AG04450 (cell line): Measurements from ENCODE around the gene HIVEP3. TPM values are rescaled to one million over a fixed set of nuclear protein-coding genes. Genes with fewer than 3 reads are reported as not detected.

Experiments
- CTCF ChIA-PET: fragments of 300-600, 350-600 bp; formaldehyde crosslinking; extraction: SDS; loops from one replicate; lab custom pipeline; 2022; ENCODE audit warnings: antibody characterized with exemption, inconsistent platforms; lab: Charles Lee
- POLR2A ChIA-PET: fragments of 350-600 bp; formaldehyde crosslinking; extraction: SDS; loops from one replicate; lab custom pipeline; 2021; ENCODE audit warnings: antibody characterized with exemption, inconsistent platforms; lab: Yijun Ruan, JAX
- DNase-seq: peaks from one replicate; pipeline ENCODE4 v3.0.0-alpha.2; 2011; ENCODE audit warnings: low read depth, low spot score
- H3K27ac ChIP-seq: one replicate; pipeline ENCODE4 v1.5.1; 2012; ENCODE audit warnings: low read depth, low read length, control low read depth
- H3K27me3 ChIP-seq: one replicate; pipeline ENCODE4 v1.6.0; 2012; ENCODE audit warnings: low read length; ENCODE audit not compliant: control insufficient read depth, insufficient read depth
- H3K4me3 ChIP-seq: 2 replicates; pipeline ENCODE4 v1.5.1; 2011; ENCODE audit warnings: mild to moderate bottlenecking, low read depth, low read length, control low read depth
- H3K9me3 ChIP-seq: 2 replicates; pipeline ENCODE4 v1.5.1; 2012; ENCODE audit warnings: low read length; ENCODE audit not compliant: control insufficient read depth, insufficient read depth
- polyA plus RNA-seq: library from polyadenylated mRNA; depleted of rRNA; stranded (reverse); fragments of >200 nt; gene quantifications from 2 replicates; pipeline ENCODE4 v1.2.3, GENCODE V29; 2011
- TF ChIP-seq, protein P1 (sequence below): IDR thresholded peaks from 2 replicates; pipeline ENCODE4 v1.5.1; 2011; ENCODE audit warnings: low read depth, low read length, control low read depth, inconsistent platforms

Gene HIVEP3
- polyA plus RNA-seq, 1 experiment, result 4.8 TPM

DNA sequence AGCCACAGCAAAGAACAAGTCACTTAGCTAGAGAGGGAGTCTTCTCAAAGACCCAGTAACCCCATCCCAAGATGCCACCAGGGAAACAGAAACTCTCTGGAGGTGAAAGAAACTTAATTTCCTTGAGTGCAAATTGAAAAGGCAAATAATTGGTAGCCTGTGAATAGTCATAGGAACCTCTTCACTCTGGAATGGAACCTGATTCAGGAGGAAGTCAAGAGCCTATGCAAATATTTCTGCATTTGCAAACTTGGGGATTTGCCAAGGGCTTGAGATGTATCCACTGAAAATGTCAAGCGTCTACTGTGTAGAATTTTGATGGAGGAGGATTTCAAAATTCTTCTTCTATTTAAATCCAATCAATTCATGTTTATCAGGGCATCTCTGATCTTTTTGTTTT lies 5.7 kb downstream of the HIVEP3 start:
- Histone ChIP-seq H3K9me3 (no peaks in the 10 kb centered on the region), H3K27me3 (no peaks in the 10 kb centered on the region), H3K27ac (no peak overlapping the region), H3K4me3 (no peak overlapping the region)
- CTCF ChIA-PET, result no interaction called here
- DNase-seq, result no peak
- POLR2A ChIA-PET, result no interaction called here
- TF ChIP-seq, protein P1, sequence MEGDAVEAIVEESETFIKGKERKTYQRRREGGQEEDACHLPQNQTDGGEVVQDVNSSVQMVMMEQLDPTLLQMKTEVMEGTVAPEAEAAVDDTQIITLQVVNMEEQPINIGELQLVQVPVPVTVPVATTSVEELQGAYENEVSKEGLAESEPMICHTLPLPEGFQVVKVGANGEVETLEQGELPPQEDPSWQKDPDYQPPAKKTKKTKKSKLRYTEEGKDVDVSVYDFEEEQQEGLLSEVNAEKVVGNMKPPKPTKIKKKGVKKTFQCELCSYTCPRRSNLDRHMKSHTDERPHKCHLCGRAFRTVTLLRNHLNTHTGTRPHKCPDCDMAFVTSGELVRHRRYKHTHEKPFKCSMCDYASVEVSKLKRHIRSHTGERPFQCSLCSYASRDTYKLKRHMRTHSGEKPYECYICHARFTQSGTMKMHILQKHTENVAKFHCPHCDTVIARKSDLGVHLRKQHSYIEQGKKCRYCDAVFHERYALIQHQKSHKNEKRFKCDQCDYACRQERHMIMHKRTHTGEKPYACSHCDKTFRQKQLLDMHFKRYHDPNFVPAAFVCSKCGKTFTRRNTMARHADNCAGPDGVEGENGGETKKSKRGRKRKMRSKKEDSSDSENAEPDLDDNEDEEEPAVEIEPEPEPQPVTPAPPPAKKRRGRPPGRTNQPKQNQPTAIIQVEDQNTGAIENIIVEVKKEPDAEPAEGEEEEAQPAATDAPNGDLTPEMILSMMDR, result no peak

DNA sequence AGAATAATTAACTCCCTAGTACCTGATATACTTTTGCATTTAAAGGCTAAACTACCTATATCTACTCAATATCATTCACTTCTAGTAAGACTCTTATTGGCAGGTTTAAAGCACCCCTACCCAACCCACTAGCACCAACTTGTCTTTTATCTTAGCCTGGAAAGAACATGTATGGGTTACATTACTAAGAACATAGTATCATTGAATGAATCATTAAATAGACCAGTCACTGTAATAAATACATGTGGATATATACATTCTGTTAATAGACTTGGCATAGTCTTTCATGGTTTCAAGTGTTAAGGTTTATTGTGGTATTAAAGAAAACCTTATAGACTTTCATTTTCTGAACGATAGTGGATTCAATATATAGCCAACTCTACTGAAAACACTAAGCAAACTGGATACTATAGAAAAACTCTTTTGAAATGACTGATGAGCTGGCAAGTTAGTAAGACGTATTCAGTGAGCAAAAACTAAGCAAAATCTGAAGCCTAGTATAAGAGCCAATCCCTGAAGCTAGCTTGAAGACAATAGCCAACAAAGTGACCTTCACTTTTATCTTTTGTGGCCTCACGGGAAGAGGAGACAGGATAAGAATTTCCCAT lies 10.3 kb downstream of the HIVEP3 start:
- CTCF ChIA-PET, result interaction anchor here (1.0 kb wide), 1 partner anchor 16 kb away, joined by 3 read pairs; no protein-coding TSS in a partner anchor
- Histone ChIP-seq H3K27ac (no peak overlapping the region), H3K27me3 (no peaks in the 10 kb centered on the region), H3K4me3 (no peak overlapping the region), H3K9me3 (no peaks in the 10 kb centered on the region)
- TF ChIP-seq, protein P1, result no peak
- POLR2A ChIA-PET, result no interaction called here
- no peak for DNase-seq

DNA sequence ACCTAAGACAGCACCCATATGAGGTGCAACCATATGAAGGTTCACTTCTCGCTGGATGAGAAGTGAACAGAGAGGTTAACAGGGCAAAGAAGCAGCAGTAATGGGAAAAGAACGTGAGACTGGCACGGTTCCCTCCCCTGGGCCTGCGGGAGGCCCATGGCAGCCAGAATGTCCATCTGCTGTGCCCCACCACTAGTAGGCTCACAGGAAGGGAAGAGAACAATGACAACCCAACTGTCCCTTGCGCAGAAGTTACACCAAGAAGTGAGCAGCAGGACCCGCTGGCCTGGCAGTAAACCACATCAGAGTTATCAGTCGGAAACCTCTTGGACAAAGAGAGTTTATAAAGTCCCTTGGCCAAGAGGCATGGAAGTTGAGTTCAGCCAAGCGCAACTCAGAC lies 11.3 kb downstream of the HIVEP3 start:
- H3K27ac ChIP-seq, result no peak overlapping the region
- DNase-seq, result no peak
- CTCF ChIA-PET, result interaction anchor here (1.0 kb wide), 1 partner anchor 15 kb away, joined by 3 read pairs; no protein-coding TSS in a partner anchor
- no peaks in the 10 kb centered on the region for H3K9me3 ChIP-seq
- no peaks in the 10 kb centered on the region for H3K27me3 ChIP-seq
- H3K4me3 ChIP-seq, result no peak overlapping the region
- POLR2A ChIA-PET, result no interaction called here
- TF ChIP-seq, protein P1, result no peak

DNA sequence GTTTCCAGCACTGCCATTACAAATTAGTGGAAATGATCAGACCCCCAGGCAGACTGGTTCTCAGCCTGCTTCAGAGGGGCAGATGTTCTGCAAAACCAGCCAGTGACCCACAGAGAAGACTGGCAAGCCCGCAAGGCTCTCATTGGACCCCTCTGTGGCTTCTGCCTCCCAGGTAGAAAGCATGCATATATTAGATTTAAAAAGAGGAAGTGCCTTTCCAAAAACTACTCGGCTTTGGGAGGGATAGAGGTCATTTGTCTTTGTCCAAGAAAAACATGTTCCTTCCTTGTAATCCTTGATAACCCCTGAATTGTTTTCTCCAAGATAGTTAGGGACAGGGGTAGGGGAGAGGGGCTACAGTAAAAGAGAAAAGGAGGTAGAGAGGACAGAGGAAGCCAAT lies 11.8 kb downstream of the HIVEP3 start:
- no peaks in the 10 kb centered on the region for H3K9me3 ChIP-seq
- DNase-seq, result no peak
- H3K27ac ChIP-seq, result no peak overlapping the region
- POLR2A ChIA-PET, result interaction anchor here (0.7 kb wide), 1 partner anchor 117 kb away, joined by 3 read pairs; no protein-coding TSS in a partner anchor
- H3K4me3 ChIP-seq, result no peak overlapping the region
- CTCF ChIA-PET, result interaction anchor here (0.7 to 1.0 kb wide), 2 partner anchors 12 to 14 kb away, joined by 3 read pairs; partner anchors contain the start of gene HIVEP3
- no peaks in the 10 kb centered on the region for H3K27me3 ChIP-seq
- TF ChIP-seq, protein P1, result no peak

DNA sequence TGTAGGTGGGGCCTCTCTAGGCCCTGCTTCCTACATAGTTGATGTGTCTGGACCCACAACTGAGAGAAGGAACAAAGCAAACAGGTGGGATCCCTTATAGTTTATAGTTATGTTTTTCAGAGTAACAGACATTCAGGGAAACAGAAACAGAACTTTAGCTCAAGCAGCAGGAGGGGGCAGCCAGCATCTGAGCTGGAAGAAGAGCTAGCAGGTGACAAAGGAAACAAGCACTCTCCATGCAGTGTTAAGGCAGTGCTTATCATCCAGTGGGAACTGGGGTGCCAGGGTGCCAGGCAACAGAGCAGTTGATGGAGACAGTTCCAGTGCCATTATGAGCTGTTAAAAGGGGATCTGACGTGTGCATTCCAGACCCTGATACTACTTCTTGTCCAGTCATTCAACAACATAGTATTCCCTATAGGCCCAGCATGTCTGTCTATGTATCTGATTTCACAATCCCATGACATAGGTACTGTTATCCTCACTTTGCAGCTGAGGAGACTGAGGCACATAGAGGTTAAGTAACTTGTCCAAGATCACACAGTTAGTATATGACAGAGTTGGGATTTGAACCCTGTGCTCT lies 13.5 kb downstream of the HIVEP3 start:
- DNase-seq, result no peak
- ChIA-PET CTCF (no interaction called here), POLR2A (no interaction called here)
- no peak overlapping the region for H3K4me3 ChIP-seq
- no peaks in the 10 kb centered on the region for H3K9me3 ChIP-seq
- TF ChIP-seq, protein P1, result no peak
- H3K27ac ChIP-seq, result peak overlapping the region; percentile 21
- H3K27me3 ChIP-seq, result no peaks in the 10 kb centered on the region
